GM21390 (cell line): ENCODE data around the gene VGLL1.
A peak's percentile ranks its signal among the peaks of the same experiment; 100 is the strongest.

Source experiments
- ATAC-seq: cut with Tn5 transposase; IDR thresholded peaks from one replicate; pipeline ENCODE4 v1.9.1; 2021; ENCODE audit not compliant: unreplicated experiment

Gene VGLL1, protein sequence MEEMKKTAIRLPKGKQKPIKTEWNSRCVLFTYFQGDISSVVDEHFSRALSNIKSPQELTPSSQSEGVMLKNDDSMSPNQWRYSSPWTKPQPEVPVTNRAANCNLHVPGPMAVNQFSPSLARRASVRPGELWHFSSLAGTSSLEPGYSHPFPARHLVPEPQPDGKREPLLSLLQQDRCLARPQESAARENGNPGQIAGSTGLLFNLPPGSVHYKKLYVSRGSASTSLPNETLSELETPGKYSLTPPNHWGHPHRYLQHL

GRCh38 chrX:136531951-136532350 lies at the start of gene VGLL1:
TSS of gene VGLL1 (plus strand) at chrX:136532215. CDS start at chrX:136536021, 3,806 bp downstream.
- no peak for ATAC-seq

GRCh38 chrX:136487647-136488046 lies 44.4 kb upstream of the VGLL1 start, which contains the start of gene BRS3:
TSS of gene BRS3 (plus strand) at chrX:136487947. CDS start at chrX:136488115, 168 bp downstream.
- ATAC-seq, result no peak

DNA sequence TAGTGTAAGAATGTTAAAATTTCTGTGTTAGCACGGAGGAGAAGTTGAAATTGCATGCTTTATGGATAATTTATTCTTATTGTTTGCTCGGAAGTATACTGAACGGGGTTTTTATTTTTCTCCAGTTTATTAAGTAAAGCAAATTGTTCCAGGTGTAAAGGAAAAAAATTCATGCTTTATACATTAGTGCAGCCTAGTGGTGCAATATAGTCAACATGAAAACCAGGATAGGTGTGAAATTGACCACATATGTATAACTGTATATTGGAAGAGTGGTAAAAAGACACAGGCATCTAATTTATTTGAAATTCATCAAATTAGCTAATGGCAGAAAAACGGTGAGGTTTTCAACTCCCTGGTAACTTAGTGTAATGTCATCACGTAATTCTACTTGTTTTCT lies 43.3 kb upstream of the VGLL1 start:
- no peak for ATAC-seq

GRCh38 chrX:136491832-136492231 lies 40.2 kb upstream of the VGLL1 start:
- ATAC-seq, result no peak

DNA sequence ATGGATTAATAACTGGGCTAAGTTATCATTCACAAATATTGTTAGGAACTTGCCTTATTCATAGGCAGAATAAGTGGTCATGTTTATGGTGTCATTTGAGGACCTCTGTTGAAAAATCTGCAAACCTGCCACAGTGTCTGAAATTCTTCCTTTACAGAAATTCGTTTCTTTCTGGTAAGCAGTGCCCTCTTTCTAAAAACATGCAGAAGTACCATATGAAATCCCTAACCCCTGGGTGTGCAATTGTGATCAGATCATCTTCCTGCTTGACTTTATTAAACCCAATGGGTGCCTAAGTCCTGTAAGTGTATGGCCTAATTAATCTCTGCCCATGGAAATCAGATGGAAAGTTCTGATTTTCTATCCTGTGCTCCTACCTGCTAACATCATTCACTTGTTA lies 39.0 kb upstream of the VGLL1 start:
- no peak for ATAC-seq

DNA sequence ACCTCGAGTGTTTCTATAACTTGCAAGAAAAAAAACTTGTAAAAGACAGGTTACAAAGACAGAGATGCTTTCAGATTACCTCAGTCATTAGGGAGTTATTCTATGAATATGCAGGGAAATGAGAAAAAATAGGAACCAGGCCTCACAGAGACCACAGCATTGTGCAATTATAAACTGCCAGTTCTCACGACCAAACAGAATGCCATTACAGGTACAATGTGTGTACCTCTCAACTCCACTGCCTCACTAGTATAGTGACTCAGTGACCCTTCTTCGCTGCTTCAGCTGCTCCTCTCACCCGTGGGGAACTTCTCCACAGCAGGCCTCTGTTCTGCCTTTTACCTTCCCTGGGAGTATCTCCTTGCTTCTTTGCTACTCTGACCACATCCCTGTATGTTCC lies 37.0 kb upstream of the VGLL1 start:
- ATAC-seq, result no peak

GRCh38 chrX:136496186-136496763 lies 35.7 kb upstream of the VGLL1 start:
- ATAC-seq, result no peak

- ATAC-seq, result peak; percentile 75
These were observed 35.1 kb upstream of the VGLL1 start for GRCh38 chrX:136496764-136497555.

- ATAC-seq, result peak; percentile 26
These were observed 34.4 kb upstream of the VGLL1 start, which contains the start of gene HTATSF1 for GRCh38 chrX:136497556-136498052. TSS of gene HTATSF1 (plus strand) at chrX:136497592. CDS start at chrX:136497685, 93 bp downstream.

GRCh38 chrX:136519069-136519468 lies 12.9 kb upstream of the VGLL1 start:
- no peak for ATAC-seq

DNA sequence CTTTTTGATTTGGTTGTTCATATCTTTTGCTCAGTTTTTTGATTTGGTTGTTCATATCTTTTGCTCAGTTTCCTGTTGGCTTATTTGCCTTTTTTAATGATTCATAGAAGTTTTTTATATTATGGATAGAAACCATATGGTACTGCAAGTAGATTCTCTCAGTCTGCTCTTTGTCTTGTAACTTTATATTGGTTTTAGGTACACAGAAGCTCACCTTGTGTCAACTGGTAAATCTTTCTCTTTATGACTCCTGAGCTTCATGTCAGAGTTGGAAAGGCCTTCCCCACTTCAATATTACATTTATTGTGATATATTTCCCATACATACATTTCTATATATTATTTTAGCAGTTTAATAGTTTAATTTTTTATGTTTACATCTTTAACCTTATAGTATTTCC lies 8.2 kb upstream of the VGLL1 start:
- no peak for ATAC-seq

- no peak for ATAC-seq
These were observed 6.0 kb upstream of the VGLL1 start for GRCh38 chrX:136525738-136526606.

- ATAC-seq, result no peak
These were observed 3.2 kb upstream of the VGLL1 start for GRCh38 chrX:136528645-136529315.

DNA sequence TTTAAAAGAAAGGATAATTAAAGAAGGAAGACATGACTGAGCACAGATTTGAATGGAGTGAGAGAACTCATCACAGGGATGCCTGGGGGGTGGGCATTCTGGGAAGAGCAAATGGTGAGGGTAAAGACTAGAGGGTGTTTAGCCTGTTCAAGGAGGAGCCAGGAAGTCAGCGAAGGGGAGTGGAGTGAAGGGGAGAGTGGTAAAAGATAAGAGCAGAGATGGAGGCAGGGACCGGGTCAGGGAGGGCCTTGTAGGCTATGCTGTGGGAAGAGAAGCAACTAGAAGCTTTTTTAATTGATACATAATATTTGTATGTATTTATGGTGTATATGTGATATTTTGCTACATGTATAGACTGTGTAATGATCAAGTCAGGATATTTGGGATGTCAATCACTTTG lies 2.2 kb upstream of the VGLL1 start:
- ATAC-seq, result no peak

- ATAC-seq, result no peak
These were observed 2.1 kb downstream of the VGLL1 start for GRCh38 chrX:136534131-136534530.

DNA sequence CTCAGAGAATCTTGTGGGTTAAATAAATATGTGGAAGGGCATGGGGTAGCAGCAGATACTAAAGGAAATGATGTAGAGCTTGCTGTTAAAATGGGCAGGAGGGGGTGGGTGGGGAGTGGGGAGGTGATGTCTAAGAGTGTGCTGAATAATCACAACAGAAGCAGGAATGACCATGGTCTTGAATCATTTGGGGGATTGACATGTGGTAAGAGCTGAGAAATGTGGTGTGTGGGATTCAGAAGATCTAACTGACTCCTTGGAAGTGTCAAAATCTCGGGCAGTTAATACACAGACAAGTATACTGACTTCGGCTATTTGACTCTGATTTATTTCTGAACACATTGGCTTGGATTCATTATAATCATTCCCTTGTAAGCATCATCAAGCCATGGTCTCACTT lies 6.8 kb downstream of the VGLL1 start:
- no peak for ATAC-seq

DNA sequence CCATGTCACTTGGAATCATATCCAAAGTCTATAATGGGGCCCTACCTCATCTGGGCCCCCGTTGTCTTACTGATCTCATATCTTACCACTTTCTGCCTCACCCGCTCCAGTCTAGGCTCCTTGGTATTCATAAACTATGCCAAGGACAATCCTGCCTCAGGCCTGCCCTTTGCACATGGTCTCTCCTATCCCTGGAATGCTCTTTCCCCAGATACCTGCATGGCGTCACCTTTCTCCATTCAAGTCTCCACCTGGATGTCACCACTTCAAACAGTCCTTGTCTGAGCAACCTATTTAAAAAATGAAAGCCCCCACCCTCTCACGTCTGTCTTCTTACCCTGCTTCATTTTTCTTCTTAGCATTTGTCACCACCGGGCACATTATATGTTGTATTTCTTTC lies 8.2 kb downstream of the VGLL1 start:
- ATAC-seq, result no peak

- ATAC-seq, result no peak
These were observed 9.3 kb downstream of the VGLL1 start for GRCh38 chrX:136541294-136541693.

- no peak for ATAC-seq
These were observed 10.3 kb downstream of the VGLL1 start for GRCh38 chrX:136542281-136542680.

- no peak for ATAC-seq
These were observed 14.4 kb downstream of the VGLL1 start for GRCh38 chrX:136546371-136546781.
